Stomach (tissue), 9 donors: Measurements from ENCODE around the gene FBL. TPM values are rescaled to one million over a fixed set of nuclear protein-coding genes. Genes with fewer than 3 reads are reported as not detected.

Source experiments
- DNase-seq, 2 donors: peaks; one replicate each; pipeline versions ENCODE4 v3.0.0 to v3.0.0-alpha.2; 2013 to 2019
- H3K27ac ChIP-seq, 5 donors: fragments of 200-600 bp in 4 of 5; sonication (generic) in 4 of 5; one replicate each; pipeline ENCODE4 v1.5.1; 2013 to 2019; ENCODE audit warnings: mild to moderate bottlenecking in 1 of 5, moderate library complexity in 1 of 5
- H3K27me3 ChIP-seq, 3 donors: fragments of 200-600 bp; sonication (generic); one replicate each; pipeline ENCODE4 v1.5.1; 2017 to 2019; ENCODE audit warnings: mixed run types in 1 of 3
- H3K36me3 ChIP-seq, 4 donors: fragments of 200-600 bp; sonication (generic); 1 replicate in 3 of 4; 2 replicates in 1 of 4; pipeline ENCODE4 v1.5.1; 2016 to 2019
- H3K4me1 ChIP-seq, 4 donors: fragments of 200-600 bp; sonication (generic); one replicate each; pipeline ENCODE4 v1.5.1; 2016 to 2019
- H3K4me3 ChIP-seq, 4 donors: fragments of 200-600 bp; sonication (generic) in 3 of 4; one replicate each; pipeline ENCODE4 v1.5.1; 2016 to 2019; ENCODE audit warnings: mild to moderate bottlenecking in 1 of 4
- H3K9me3 ChIP-seq, 4 donors: fragments of 200-600 bp; sonication (generic); one replicate each; pipeline ENCODE4 v1.5.1; 2016 to 2019
- EP300 ChIP-seq: sonication (generic); formaldehyde crosslinking; IDR thresholded peaks from one replicate; pipeline ENCODE4 v1.6.1; 2017; ENCODE audit warnings: antibody characterized with exemption
- POLR2A ChIP-seq, 4 donors: fragments of 450-650 bp; IDR thresholded peaks; one replicate each; pipeline ENCODE4 v1.6.1; 2016; ENCODE audit warnings: antibody characterized with exemption in 4 of 4, control low read depth in 2 of 4, mild to moderate bottlenecking in 1 of 4, moderate library complexity in 1 of 4
- POLR2AphosphoS5 ChIP-seq, 3 donors: sonication (generic); formaldehyde crosslinking; IDR thresholded peaks; one replicate each; pipeline ENCODE4 v1.6.1; 2016; ENCODE audit warnings: antibody characterized with exemption in 3 of 3
- intact Hi-C: fragments of 100-400 bp; cut with DNase I; formaldehyde crosslinking; loops from one replicate; pipeline ENCODE4 v1.15.1; 2023; ENCODE audit warnings: low total_unique reads
- polyA plus RNA-seq, 3 donors: library from polyadenylated mRNA; stranded (reverse); fragments of 200-250 nt; gene quantifications; one replicate each; pipeline ENCODE4 v1.2.3, GENCODE V29; 2013
- small RNA-seq, 4 donors: library from RNA; depleted of rRNA; stranded (forward); fragments of <200 nt; gene quantifications; one replicate each; pipeline ENCODE3, GENCODE V24; 2016
- total RNA-seq, 5 donors: library from RNA; depleted of rRNA; stranded (reverse); fragments of >200 nt; gene quantifications; one replicate each; pipeline versions ENCODE4 v1.1.0 to v1.2.3, GENCODE V29; 2014 to 2016
- TF ChIP-seq, protein P1 (sequence below), 7 experiments: fragments of 450-650 bp in 4 of 7; fragments of 200-600 bp in 3 of 7; sonication (generic) in 3 of 7; IDR thresholded peaks; one replicate each; pipeline ENCODE4 v1.5.1; 2016 to 2019; ENCODE audit warnings: antibody characterized with exemption in 7 of 7, control low read depth in 2 of 7, mild to moderate bottlenecking in 1 of 7
- donor health status: healthy with polysubstance abuse.
- donor health status: Bipolar disorder and iron deficiency.
- donor health status: healthy.

Gene FBL
- total and polyA plus RNA-seq, 8 donors: 59.8 to 331 (median 234) TPM

DNA sequence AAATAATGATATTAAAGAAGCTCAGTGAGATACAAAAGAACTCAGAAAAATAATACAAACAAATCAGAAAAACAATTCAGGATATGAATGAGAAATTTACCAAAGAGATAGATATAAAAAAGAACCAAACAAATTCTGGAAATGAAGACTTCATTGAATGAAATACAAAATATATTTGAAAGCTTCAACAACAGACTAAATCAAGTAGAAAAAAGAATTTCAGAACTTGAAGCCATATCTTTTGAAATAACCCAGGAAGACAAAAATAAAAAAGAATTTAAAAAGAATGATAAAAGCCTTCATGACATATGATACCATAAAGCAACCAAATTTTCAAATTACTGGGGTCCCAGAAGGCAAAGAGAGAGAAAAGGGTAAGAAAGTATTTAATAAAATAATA is 57.9 kb downstream of the FBL start:
- Histone ChIP-seq H3K27me3 (peaks cover 0 to 31% (median 18%) of the 10 kb centered on the region in 3 donors), H3K4me1 (no peaks in the 10 kb centered on the region), H3K27ac (no peak overlapping the region), H3K9me3 (peaks cover 0 to 20% (median 13%) of the 10 kb centered on the region in 4 donors), H3K4me3 (no peak overlapping the region), H3K36me3 (no peaks in the 10 kb centered on the region)
- no peak for TF ChIP-seq EP300
- TF ChIP-seq, protein P1, sequence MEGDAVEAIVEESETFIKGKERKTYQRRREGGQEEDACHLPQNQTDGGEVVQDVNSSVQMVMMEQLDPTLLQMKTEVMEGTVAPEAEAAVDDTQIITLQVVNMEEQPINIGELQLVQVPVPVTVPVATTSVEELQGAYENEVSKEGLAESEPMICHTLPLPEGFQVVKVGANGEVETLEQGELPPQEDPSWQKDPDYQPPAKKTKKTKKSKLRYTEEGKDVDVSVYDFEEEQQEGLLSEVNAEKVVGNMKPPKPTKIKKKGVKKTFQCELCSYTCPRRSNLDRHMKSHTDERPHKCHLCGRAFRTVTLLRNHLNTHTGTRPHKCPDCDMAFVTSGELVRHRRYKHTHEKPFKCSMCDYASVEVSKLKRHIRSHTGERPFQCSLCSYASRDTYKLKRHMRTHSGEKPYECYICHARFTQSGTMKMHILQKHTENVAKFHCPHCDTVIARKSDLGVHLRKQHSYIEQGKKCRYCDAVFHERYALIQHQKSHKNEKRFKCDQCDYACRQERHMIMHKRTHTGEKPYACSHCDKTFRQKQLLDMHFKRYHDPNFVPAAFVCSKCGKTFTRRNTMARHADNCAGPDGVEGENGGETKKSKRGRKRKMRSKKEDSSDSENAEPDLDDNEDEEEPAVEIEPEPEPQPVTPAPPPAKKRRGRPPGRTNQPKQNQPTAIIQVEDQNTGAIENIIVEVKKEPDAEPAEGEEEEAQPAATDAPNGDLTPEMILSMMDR (IDR thresholded peaks at IDR 0.05): no peak
- TF ChIP-seq POLR2AphosphoS5 (IDR thresholded peaks at IDR 0.05): no peak
- no peak for TF ChIP-seq POLR2A (IDR thresholded peaks at IDR 0.05)
- DNase-seq: no peak
- intact Hi-C loops: no loop called here

Small RNA genes lying within 50 kb of the gene (small RNA-seq; reads per million reads assigned to genes)
- gene MIR6719: 0 reads per million in 4 donors

Other genes with a start within 250 kb of the FBL start
- gene LGALS13, start 243.9 kb downstream of the FBL start, total RNA-seq: not detected
- gene LGALS13, start 243.9 kb downstream of the FBL start, polyA plus RNA-seq: not detected
- not detected for gene LGALS16, start 190.5 kb downstream of the FBL start, total RNA-seq
- not detected for gene LGALS16, start 190.5 kb downstream of the FBL start, polyA plus RNA-seq
- gene LGALS14, start 141.9 kb downstream of the FBL start, total RNA-seq: not detected
- not detected for gene LGALS14, start 141.9 kb downstream of the FBL start, polyA plus RNA-seq
- gene CLC, start 108.3 kb downstream of the FBL start, total RNA-seq: 1 to 10 TPM in 1 of 5 donors, not detected in 4; 2.8 TPM
- gene CLC, start 108.3 kb downstream of the FBL start, polyA plus RNA-seq: 1 to 10 TPM in 1 of 3 donors, not detected in 2; 1.7 TPM
- not detected for gene LEUTX, start 67.5 kb downstream of the FBL start, total RNA-seq
- not detected for gene LEUTX, start 67.5 kb downstream of the FBL start, polyA plus RNA-seq
- 10 to 100 TPM in 3 of 5 donors, 1 to 10 TPM in 2; 3.9 to 28.4 (median 10.7) TPM for gene DYRK1B, start 12.2 kb downstream of the FBL start, total RNA-seq
- gene DYRK1B, start 12.2 kb downstream of the FBL start, polyA plus RNA-seq: 10 to 100 TPM in 1 of 3 donors, 1 to 10 TPM in 2; 5.7 to 13.2 (median 9.1) TPM
- 1,000 to 10,000 TPM in 1 of 5 donors, 100 to 1,000 TPM in 3, 10 to 100 TPM in 1; 90.2 to 7,510 (median 472) TPM for gene FCGBP, start 88.3 kb upstream of the FBL start, total RNA-seq
- gene FCGBP, start 88.3 kb upstream of the FBL start, polyA plus RNA-seq: 10 to 100 TPM in 1 of 3 donors, 1 to 10 TPM in 2; 6.5 to 11.9 (median 8.4) TPM
- 10 to 100 TPM in 4 of 5 donors, 1 to 10 TPM in 1; 3.8 to 79.7 (median 69.4) TPM for gene PSMC4, start 124.8 kb upstream of the FBL start, total RNA-seq
- 10 to 100 TPM; 58.0 to 75.6 (median 62.3) TPM for gene PSMC4, start 124.8 kb upstream of the FBL start, polyA plus RNA-seq
- gene ZNF546, start 150.7 kb upstream of the FBL start, total RNA-seq: 1 to 10 TPM in 4 of 5 donors, under 1 TPM in 1; 0.29 to 9.3 (median 3.3) TPM
- 1 to 10 TPM in 1 of 3 donors, under 1 TPM in 2; 0.68 to 1.6 (median 0.76) TPM for gene ZNF546, start 150.7 kb upstream of the FBL start, polyA plus RNA-seq
- gene ZNF780B, start 209.9 kb upstream of the FBL start, total RNA-seq: 10 to 100 TPM in 3 of 5 donors, 1 to 10 TPM in 2; 6.7 to 73.9 (median 11.2) TPM
- 1 to 10 TPM; 2.7 to 4.1 (median 3.6) TPM for gene ZNF780B, start 209.9 kb upstream of the FBL start, polyA plus RNA-seq
- gene ZNF780A, start 244.6 kb upstream of the FBL start, total RNA-seq: 10 to 100 TPM in 4 of 5 donors, 1 to 10 TPM in 1; 8.1 to 19.5 (median 12.6) TPM
- gene ZNF780A, start 244.6 kb upstream of the FBL start, polyA plus RNA-seq: 10 to 100 TPM; 21.7 to 40.5 (median 22.5) TPM